Cardiac muscle cell (in vitro differentiated cells and primary cell): ENCODE data around the gene NPY1R. TPM values are rescaled to one million over a fixed set of nuclear protein-coding genes. Genes with fewer than 3 reads are reported as not detected.

Source experiments
- DNase-seq, 2 donors: peaks; one replicate each; pipeline versions ENCODE4 v3.0.0 to v3.0.0-alpha.2; 2010 to 2017; ENCODE audit warnings: low read depth in 1 of 2, low spot score in 1 of 2
- H3K27ac ChIP-seq: fragments of 200-600 bp; sonication (generic); 2 replicates; pipeline ENCODE4 v1.5.1; 2016
- H3K27me3 ChIP-seq: fragments of 200-600 bp; sonication (generic); 2 replicates; pipeline ENCODE4 v1.6.0; 2016; ENCODE audit warnings: control low read depth
- H3K36me3 ChIP-seq: fragments of 200-600 bp; sonication (generic); 2 replicates; pipeline ENCODE4 v1.5.1; 2016; ENCODE audit warnings: control low read depth
- H3K4me1 ChIP-seq: fragments of 200-600 bp; sonication (generic); 2 replicates; pipeline ENCODE4 v1.8.1; 2017; ENCODE audit warnings: low read depth, mild to moderate bottlenecking, mixed run types
- H3K4me3 ChIP-seq: fragments of 200-600 bp; sonication (generic); 2 replicates; pipeline ENCODE4 v1.5.1; 2016; ENCODE audit warnings: mild to moderate bottlenecking
- H3K9me3 ChIP-seq: fragments of 200-600 bp; sonication (generic); 2 replicates; pipeline ENCODE4 v1.5.1; 2017; ENCODE audit warnings: low read depth, mild to moderate bottlenecking, control low read depth
- CTCF ChIP-seq: IDR thresholded peaks from 2 replicates; pipeline ENCODE4 v1.5.1; 2012; ENCODE audit warnings: low read depth, mild to moderate bottlenecking, low read length
- polyA plus RNA-seq: library from polyadenylated mRNA; unstranded; fragments of >200 nt; fragmentation: Nextera tagmentation; extraction: Ambion mirVana; gene quantifications from 2 replicates; pipeline ENCODE4 v1.2.1, GENCODE V29; 2016
- total RNA-seq: library from RNA; depleted of rRNA; stranded (reverse); fragments of >200 nt; gene quantifications from 2 replicates; pipeline ENCODE4 v1.2.3, GENCODE V29; 2016

Gene NPY1R
- total and polyA plus RNA-seq, 2 experiments from 2014 or later, result 8.0 to 16.8 TPM

- H3K27me3 ChIP-seq, result no peaks in the 10 kb centered on the region
- no peak overlapping the region for H3K27ac ChIP-seq
- no peak overlapping the region for H3K4me3 ChIP-seq
- H3K9me3 ChIP-seq, result no peaks in the 10 kb centered on the region
- H3K4me1 ChIP-seq, result no peaks in the 10 kb centered on the region
- DNase-seq, result no peak
- no peaks in the 10 kb centered on the region for H3K36me3 ChIP-seq
- no peak for TF ChIP-seq CTCF
Observed at GRCh38 chr4:163303069-163303468, 29.3 kb downstream of the NPY1R start.

GRCh38 chr4:163300445-163300844 lies 32.0 kb downstream of the NPY1R start:
- H3K36me3 ChIP-seq, result no peaks in the 10 kb centered on the region
- H3K27me3 ChIP-seq, result no peaks in the 10 kb centered on the region
- no peak for TF ChIP-seq CTCF
- H3K9me3 ChIP-seq, result no peaks in the 10 kb centered on the region
- H3K4me1 ChIP-seq, result no peaks in the 10 kb centered on the region
- H3K27ac ChIP-seq, result no peak overlapping the region
- DNase-seq, result no peak
- H3K4me3 ChIP-seq, result no peak overlapping the region

- H3K4me1 ChIP-seq, result no peaks in the 10 kb centered on the region
- H3K27me3 ChIP-seq, result no peaks in the 10 kb centered on the region
- no peak overlapping the region for H3K4me3 ChIP-seq
- H3K9me3 ChIP-seq, result no peaks in the 10 kb centered on the region
- no peak overlapping the region for H3K27ac ChIP-seq
- no peak for DNase-seq
- no peak for TF ChIP-seq CTCF
- no peaks in the 10 kb centered on the region for H3K36me3 ChIP-seq
Observed at GRCh38 chr4:163295138-163295537, 37.3 kb downstream of the NPY1R start.

- no peak overlapping the region for H3K27ac ChIP-seq
- no peaks in the 10 kb centered on the region for H3K36me3 ChIP-seq
- TF ChIP-seq CTCF, result no peak
- no peaks in the 10 kb centered on the region for H3K9me3 ChIP-seq
- H3K4me3 ChIP-seq, result no peak overlapping the region
- H3K4me1 ChIP-seq, result no peaks in the 10 kb centered on the region
- no peaks in the 10 kb centered on the region for H3K27me3 ChIP-seq
- DNase-seq, result no peak
Observed at GRCh38 chr4:163284304-163284703, 48.1 kb downstream of the NPY1R start.

GRCh38 chr4:163280703-163281519 lies 51.5 kb downstream of the NPY1R start:
- no peaks in the 10 kb centered on the region for H3K4me1 ChIP-seq
- no peak overlapping the region for H3K4me3 ChIP-seq
- H3K27me3 ChIP-seq, result no peaks in the 10 kb centered on the region
- H3K9me3 ChIP-seq, result no peaks in the 10 kb centered on the region
- DNase-seq, result no peak
- no peak for TF ChIP-seq CTCF
- H3K27ac ChIP-seq, result no peak overlapping the region
- H3K36me3 ChIP-seq, result no peaks in the 10 kb centered on the region
